Neuronal stem cell (in vitro differentiated cells): ENCODE measurements around the gene DPYSL3.

Experiments used
- DNase-seq: peaks from one replicate; pipeline ENCODE4 v3.0.0-alpha.2; 2013; ENCODE audit warnings: low spot score
- H2AFZ ChIP-seq: one replicate; pipeline ENCODE4 v1.6.1; 2013; ENCODE audit warnings: mild to moderate bottlenecking, low read length, inconsistent platforms
- H2AK5ac ChIP-seq: 2 replicates; pipeline ENCODE4 v1.6.1; 2013; ENCODE audit warnings: low read depth, mild to moderate bottlenecking, inconsistent platforms, low read length, moderate library complexity, mixed read lengths
- H2BK120ac ChIP-seq: 2 replicates; pipeline ENCODE4 v1.6.1; 2013; ENCODE audit warnings: low read depth, mild to moderate bottlenecking, inconsistent platforms, low read length, moderate library complexity, mixed read lengths
- H2BK12ac ChIP-seq: one replicate; pipeline ENCODE4 v1.6.1; 2013; ENCODE audit warnings: low read length, inconsistent platforms
- H2BK15ac ChIP-seq: 2 replicates; pipeline ENCODE4 v1.6.1; 2013; ENCODE audit warnings: mild to moderate bottlenecking, low read length, inconsistent platforms, mixed read lengths
- H2BK5ac ChIP-seq: one replicate; pipeline ENCODE4 v1.6.1; 2013; ENCODE audit warnings: inconsistent platforms, mild to moderate bottlenecking, low read length, moderate library complexity
- H3K14ac ChIP-seq: one replicate; pipeline ENCODE4 v1.6.1; 2013; ENCODE audit warnings: low read length, inconsistent platforms
- H3K18ac ChIP-seq: 2 replicates; pipeline ENCODE4 v1.6.1; 2013; ENCODE audit warnings: low read length, inconsistent platforms
- H3K23ac ChIP-seq: 2 replicates; pipeline ENCODE4 v1.6.1; 2013; ENCODE audit warnings: low read depth, mild to moderate bottlenecking, mixed read lengths, low read length, inconsistent platforms; ENCODE audit not compliant: poor library complexity
- H3K27ac ChIP-seq: replicated peaks from 3 replicates; pipeline ENCODE4 v1.5.1; 2013; ENCODE audit warnings: low read length, inconsistent platforms
- H3K27me3 ChIP-seq, 3 experiments: 2 replicates each; pipeline ENCODE4 v1.6.1; 2013; ENCODE audit warnings: low read length in 3 of 3, mild to moderate bottlenecking in 2 of 3, inconsistent platforms in 1 of 3, low read depth in 1 of 3, mixed read lengths in 1 of 3, moderate library complexity in 1 of 3; ENCODE audit not compliant: control insufficient read depth in 3 of 3, insufficient read depth in 3 of 3
- H3K36me3 ChIP-seq, 2 donors: replicated peaks in 1 of 2; 2 replicates each; pipeline ENCODE4 v1.6.1; 2013; ENCODE audit warnings: low read length in 2 of 2; ENCODE audit not compliant: control insufficient read depth in 2 of 2, insufficient read depth in 2 of 2
- H3K4ac ChIP-seq: 2 replicates; pipeline ENCODE4 v1.6.1; 2013; ENCODE audit warnings: inconsistent platforms, mild to moderate bottlenecking, low read length, moderate library complexity
- H3K4me1 ChIP-seq, 2 donors: 1 replicate in 1 of 2; 2 replicates in 1 of 2; pipeline ENCODE4 v1.6.1; 2013; ENCODE audit warnings: low read length in 2 of 2, low read depth in 1 of 2; ENCODE audit not compliant: control insufficient read depth in 2 of 2, insufficient read depth in 1 of 2
- H3K4me2 ChIP-seq: one replicate; pipeline ENCODE4 v1.6.1; 2013; ENCODE audit warnings: mild to moderate bottlenecking, low read length, inconsistent platforms; ENCODE audit not compliant: insufficient read depth, poor library complexity, severe bottlenecking
- H3K4me3 ChIP-seq, 2 donors: 2 replicates each; pipeline ENCODE4 v1.5.1; 2013; ENCODE audit warnings: low read length in 2 of 2, mild to moderate bottlenecking in 2 of 2, inconsistent platforms in 1 of 2, moderate library complexity in 1 of 2
- H3K79me1 ChIP-seq: one replicate; pipeline ENCODE4 v1.6.1; 2013; ENCODE audit warnings: low read depth, mild to moderate bottlenecking, inconsistent platforms, low read length, moderate library complexity
- H3K9ac ChIP-seq: one replicate; pipeline ENCODE4 v1.6.1; 2013; ENCODE audit warnings: mild to moderate bottlenecking, low read depth, low read length, inconsistent platforms; ENCODE audit not compliant: poor library complexity
- H3K9me3 ChIP-seq, 2 donors: replicated peaks in 1 of 2; 2 replicates each; pipeline versions ENCODE3 to v1.6.1; 2013; ENCODE audit warnings: low read length in 2 of 2, mild to moderate bottlenecking in 2 of 2, inconsistent platforms in 1 of 2, low read depth in 1 of 2, mixed read lengths in 1 of 2, moderate library complexity in 1 of 2; ENCODE audit not compliant: control insufficient read depth in 2 of 2, insufficient read depth in 1 of 2
- H4K8ac ChIP-seq: one replicate; pipeline ENCODE4 v1.6.1; 2013; ENCODE audit warnings: low read depth, mild to moderate bottlenecking, inconsistent platforms, low read length, moderate library complexity
- H4K91ac ChIP-seq: one replicate; pipeline ENCODE4 v1.6.1; 2013; ENCODE audit warnings: low read length, low read depth, mild to moderate bottlenecking, inconsistent platforms; ENCODE audit not compliant: poor library complexity
- WGBS, 2 donors: extraction: QIAGEN DNeasy Blood & Tissue Kit; methylation state at CpG; one replicate each; pipeline ENCODE4 v1.1.7; 2013; ENCODE audit warnings: missing lambda C conversion rate in 2 of 2, mixed read lengths in 1 of 2; ENCODE audit not compliant: insufficient read length in 2 of 2, insufficient replicate concordance in 1 of 2; ENCODE audit errors: extremely low coverage in 2 of 2; 5-methylcytosine and 5-hydroxymethylcytosine counted together

Gene DPYSL3

DNA sequence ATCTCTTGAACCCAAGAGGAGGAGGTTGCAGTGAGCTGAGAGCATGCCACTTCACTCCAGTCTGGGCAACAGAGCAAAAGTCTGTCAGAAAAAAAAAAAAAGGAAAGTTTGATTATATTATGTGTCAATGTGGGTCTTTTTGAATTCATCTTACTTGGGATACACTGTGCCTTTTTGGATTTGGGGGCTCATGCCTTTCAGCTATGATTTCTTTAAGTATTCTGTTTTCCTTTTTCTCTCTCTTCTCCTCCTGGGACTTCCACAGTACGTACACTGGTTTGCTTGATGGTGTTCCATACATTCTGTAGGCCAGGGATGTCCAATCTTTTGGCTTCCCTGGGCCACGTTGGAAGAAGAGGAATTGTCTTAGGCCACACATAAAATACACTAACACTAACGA lies 128.3 kb downstream of the DPYSL3 start:
- H4K91ac ChIP-seq: no peak overlapping the region
- peaks cover 6 to 16% of the 10 kb centered on the region in 2 donors for H3K9me3 ChIP-seq
- no peaks in the 10 kb centered on the region for H3K27me3 ChIP-seq
- no peaks in the 10 kb centered on the region for H3K36me3 ChIP-seq
- H3K4ac ChIP-seq: no peak overlapping the region
- no peak overlapping the region for H4K8ac ChIP-seq
- no peak overlapping the region for H3K23ac ChIP-seq
- H3K9ac ChIP-seq: no peak overlapping the region
- WGBS, 2 donors: no CpG with 5 or more reads among the region's 3 CpGs
- no peak overlapping the region for H2BK5ac ChIP-seq
- no peak overlapping the region for H2BK15ac ChIP-seq
- no peak for DNase-seq
- H3K4me3 ChIP-seq: no peak overlapping the region
- no peak overlapping the region for H3K27ac ChIP-seq
- H2BK12ac ChIP-seq: no peak overlapping the region
- no peak overlapping the region for H2AK5ac ChIP-seq
- H2AFZ ChIP-seq: no peak overlapping the region
- no peak overlapping the region for H3K4me2 ChIP-seq
- H3K18ac ChIP-seq: no peak overlapping the region
- H2BK120ac ChIP-seq: no peak overlapping the region
- H3K79me1 ChIP-seq: no peaks in the 10 kb centered on the region
- no peak overlapping the region for H3K14ac ChIP-seq
- peaks cover 4 to 7% of the 10 kb centered on the region in 2 donors for H3K4me1 ChIP-seq

DNA sequence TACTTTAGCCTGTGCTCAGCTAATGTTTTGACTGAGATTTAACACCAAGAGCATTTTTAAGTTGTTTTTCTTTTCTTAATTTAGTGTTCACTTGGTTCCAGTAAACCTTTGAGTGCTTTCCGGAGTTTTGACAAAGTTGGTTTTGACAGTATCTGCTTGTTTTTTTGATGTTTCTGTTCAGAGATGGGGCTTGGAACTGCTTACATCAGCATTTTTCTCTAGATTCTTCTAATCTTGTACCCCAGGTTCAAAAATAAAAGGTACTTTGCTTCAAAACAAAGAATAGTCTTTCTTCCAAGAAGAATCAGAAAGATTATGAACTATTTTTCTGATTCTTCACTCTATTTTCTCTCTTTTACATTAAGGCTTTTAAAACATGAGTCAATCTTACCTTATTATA lies 132.2 kb downstream of the DPYSL3 start:
- no peak overlapping the region for H3K27ac ChIP-seq
- H2BK15ac ChIP-seq: no peak overlapping the region
- H2AFZ ChIP-seq: no peak overlapping the region
- H3K27me3 ChIP-seq: no peaks in the 10 kb centered on the region
- no peak for DNase-seq
- H2AK5ac ChIP-seq: no peak overlapping the region
- no peaks in the 10 kb centered on the region for H3K79me1 ChIP-seq
- WGBS, 2 donors: no CpG with 5 or more reads among the region's 1 CpG
- H3K9ac ChIP-seq: no peak overlapping the region
- H4K8ac ChIP-seq: no peak overlapping the region
- H3K4ac ChIP-seq: no peak overlapping the region
- peaks cover 6 to 16% of the 10 kb centered on the region in 2 donors for H3K9me3 ChIP-seq
- no peak overlapping the region for H3K4me3 ChIP-seq
- no peak overlapping the region for H3K18ac ChIP-seq
- no peak overlapping the region for H2BK5ac ChIP-seq
- no peak overlapping the region for H2BK12ac ChIP-seq
- H3K14ac ChIP-seq: no peak overlapping the region
- no peak overlapping the region for H2BK120ac ChIP-seq
- H3K36me3 ChIP-seq: no peaks in the 10 kb centered on the region
- no peak overlapping the region for H3K4me2 ChIP-seq
- H3K23ac ChIP-seq: no peak overlapping the region
- no peak overlapping the region for H4K91ac ChIP-seq
- H3K4me1 ChIP-seq: peaks cover 2% of the 10 kb centered on the region in 2 donors

DNA sequence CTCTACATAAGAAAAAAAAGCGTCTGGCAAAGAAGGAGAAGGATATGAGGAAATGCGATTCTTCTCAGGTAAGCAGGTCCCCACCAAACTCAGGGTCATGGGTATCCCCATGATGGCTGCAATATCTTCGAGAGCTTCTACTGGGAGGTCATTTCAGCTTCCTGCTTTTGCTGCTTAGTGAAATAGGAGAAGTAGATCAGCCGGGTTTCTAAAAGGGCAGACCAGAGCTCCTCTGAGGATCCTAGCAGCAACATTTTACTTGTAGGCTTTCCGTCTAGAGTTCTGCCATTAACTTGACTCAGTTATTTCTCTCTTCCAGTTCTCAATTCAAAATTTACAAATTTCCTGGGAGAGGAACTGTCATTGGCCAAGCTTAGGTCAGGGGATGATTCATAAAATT lies 134.7 kb downstream of the DPYSL3 start:
- no peak overlapping the region for H4K91ac ChIP-seq
- no peak overlapping the region for H3K4me3 ChIP-seq
- H2BK5ac ChIP-seq: no peak overlapping the region
- WGBS, 2 donors: no CpG with 5 or more reads among the region's 5 CpGs
- H3K79me1 ChIP-seq: no peaks in the 10 kb centered on the region
- H3K36me3 ChIP-seq: no peaks in the 10 kb centered on the region
- no peak overlapping the region for H2BK120ac ChIP-seq
- DNase-seq: no peak
- H3K4me2 ChIP-seq: no peak overlapping the region
- H3K14ac ChIP-seq: no peak overlapping the region
- H3K4ac ChIP-seq: no peak overlapping the region
- no peak overlapping the region for H2BK15ac ChIP-seq
- H2AK5ac ChIP-seq: no peak overlapping the region
- no peak overlapping the region for H3K23ac ChIP-seq
- H4K8ac ChIP-seq: no peak overlapping the region
- no peaks in the 10 kb centered on the region for H3K27me3 ChIP-seq
- no peak overlapping the region for H2BK12ac ChIP-seq
- peaks cover 4 to 8% of the 10 kb centered on the region in 2 donors for H3K9me3 ChIP-seq
- H3K4me1 ChIP-seq: no peaks in the 10 kb centered on the region
- H2AFZ ChIP-seq: no peak overlapping the region
- H3K18ac ChIP-seq: no peak overlapping the region
- no peak overlapping the region for H3K27ac ChIP-seq
- H3K9ac ChIP-seq: no peak overlapping the region

DNA sequence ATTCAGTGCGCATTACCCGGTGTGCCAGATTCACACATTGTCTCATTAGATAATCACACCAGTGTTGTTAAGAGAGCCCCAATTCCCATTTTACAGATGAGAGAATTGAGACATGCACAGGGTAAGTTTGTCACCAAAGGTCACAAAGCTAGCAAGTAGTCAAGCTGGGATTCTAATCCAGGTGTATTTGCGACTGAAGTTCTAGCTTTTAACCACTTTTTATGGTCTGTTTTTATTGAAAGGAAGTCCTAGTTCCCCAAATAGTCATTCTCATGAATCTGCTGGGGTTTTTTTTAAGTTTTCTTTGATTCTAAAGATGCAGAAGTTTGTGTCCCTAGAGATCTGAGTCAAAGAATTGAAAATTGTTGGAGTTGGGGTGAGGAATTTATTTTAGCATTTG lies 136.5 kb downstream of the DPYSL3 start:
- no peak overlapping the region for H3K9ac ChIP-seq
- H3K18ac ChIP-seq: no peak overlapping the region
- H3K4me3 ChIP-seq: no peak overlapping the region
- no peak overlapping the region for H2AFZ ChIP-seq
- no peak overlapping the region for H3K14ac ChIP-seq
- no peak overlapping the region for H3K27ac ChIP-seq
- no peak overlapping the region for H2BK15ac ChIP-seq
- peaks cover 3% of the 10 kb centered on the region in 2 donors for H3K9me3 ChIP-seq
- H3K4me1 ChIP-seq: no peaks in the 10 kb centered on the region
- H2AK5ac ChIP-seq: no peak overlapping the region
- no peak overlapping the region for H3K4me2 ChIP-seq
- DNase-seq: no peak
- H2BK120ac ChIP-seq: no peak overlapping the region
- no CpG with 5 or more reads among the region's 3 CpGs for WGBS, 2 donors
- H3K23ac ChIP-seq: no peak overlapping the region
- no peak overlapping the region for H2BK5ac ChIP-seq
- H2BK12ac ChIP-seq: no peak overlapping the region
- no peak overlapping the region for H4K91ac ChIP-seq
- no peaks in the 10 kb centered on the region for H3K36me3 ChIP-seq
- no peak overlapping the region for H4K8ac ChIP-seq
- no peaks in the 10 kb centered on the region for H3K27me3 ChIP-seq
- no peak overlapping the region for H3K4ac ChIP-seq
- H3K79me1 ChIP-seq: no peaks in the 10 kb centered on the region
